Lower leg skin (tissue), 4 donors: ENCODE measurements around the gene NUDT9. TPM values are rescaled to one million over a fixed set of nuclear protein-coding genes. Genes with fewer than 3 reads are reported as not detected.
"Not testable (repeated sequence)": the region's sequence is repeated elsewhere in the genome, so short reads cannot be mapped to it uniquely, and the experiment has no call there.

ENCODE experiments used
- DNase-seq, 2 donors: peaks; one replicate each; pipeline ENCODE4 v3.0.0-alpha.2; 2019; ENCODE audit warnings: low spot score in 2 of 2
- H3K4me3 ChIP-seq: fragments of 200-600 bp; sonication (generic); 2 replicates; pipeline ENCODE4 v1.5.1; 2017; ENCODE audit warnings: mild to moderate bottlenecking, low read depth; ENCODE audit not compliant: poor library complexity, severe bottlenecking
- CTCF ChIP-seq, 3 donors: fragments of 450-650 bp; IDR thresholded peaks; one replicate each; pipeline ENCODE4 v1.5.1; 2016; ENCODE audit warnings: antibody characterized with exemption in 3 of 3, mild to moderate bottlenecking in 3 of 3, moderate library complexity in 2 of 3
- POLR2A ChIP-seq, 2 donors: fragments of 450-650 bp; IDR thresholded peaks; one replicate each; pipeline ENCODE4 v1.6.1; 2016 to 2017; ENCODE audit warnings: antibody characterized with exemption in 2 of 2, mild to moderate bottlenecking in 1 of 2, moderate library complexity in 1 of 2
- WGBS, 2 donors: methylation state at CpG; one replicate each; pipeline ENCODE4 v1.1.5; 2018; 5-methylcytosine and 5-hydroxymethylcytosine counted together
- intact Hi-C: fragments of 100-400 bp; cut with DNase I; formaldehyde crosslinking; loops from one replicate; pipeline ENCODE4 v1.15.0; 2023; ENCODE audit warnings: low total_unique reads
- total RNA-seq, 4 donors: library from RNA; depleted of rRNA; stranded (reverse); fragments of >200 nt; gene quantifications; one replicate each; pipeline ENCODE4 v1.1.0, GENCODE V29; 2016

The NUDT9 gene
- total RNA-seq, 4 donors from 2014 or later = 12.5 to 30.9 (median 21.7) TPM

- TF ChIP-seq POLR2A (IDR thresholded peaks at IDR 0.05) (no peak), CTCF (IDR thresholded peaks at IDR 0.05) (no peak)
- H3K4me3 ChIP-seq = no peak overlapping the region
- WGBS, 2 donors = 48 to 61% methylated on average over 5 of the region's 5 CpGs
- intact Hi-C loops = loop anchor here (5.0 kb wide), 1 partner anchor 63 kb away; no protein-coding TSS in a partner anchor
- DNase-seq = no peak
Observed at GRCh38 chr4:87419578-87420249, 2.7 kb upstream of the NUDT9 start.

- no peak for DNase-seq
- TF ChIP-seq CTCF (IDR thresholded peaks at IDR 0.05) (no peak), POLR2A (IDR thresholded peaks at IDR 0.05) (no peak)
- H3K4me3 ChIP-seq = no peak overlapping the region
- 76 to 79% methylated on average over 4 of the region's 4 CpGs for WGBS, 2 donors
- intact Hi-C loops = no loop called here
Observed at GRCh38 chr4:87420276-87420830, 2.0 kb upstream of the NUDT9 start.

GRCh38 chr4:87423317-87424098 is 1.1 kb downstream of the NUDT9 start:
- 13 to 16% methylated on average over 3 of the region's 3 CpGs for WGBS, 2 donors
- intact Hi-C loops = no loop called here
- DNase-seq = no peak
- no peak for TF ChIP-seq CTCF (IDR thresholded peaks at IDR 0.05)
- TF ChIP-seq POLR2A (IDR thresholded peaks at IDR 0.05) = no peak
- no peak overlapping the region for H3K4me3 ChIP-seq

- intact Hi-C loops, H3K4me3 ChIP-seq, DNase-seq: not testable (repeated sequence)
- WGBS, 2 donors = 90 to 93% methylated on average over 22 of the region's 22 CpGs
Observed at GRCh38 chr4:87424099-87424543, 1.7 kb downstream of the NUDT9 start.

GRCh38 chr4:87425711-87426110 is 3.3 kb downstream of the NUDT9 start:
- WGBS, 2 donors = 88 to 89% methylated on average over 2 of the region's 2 CpGs
- intact Hi-C loops = loop anchor here (2.0 kb wide), 1 partner anchor 55 kb away; no protein-coding TSS in a partner anchor
- H3K4me3 ChIP-seq = no peak overlapping the region
- no peak for DNase-seq
- no peak for TF ChIP-seq CTCF (IDR thresholded peaks at IDR 0.05)
- no peak for TF ChIP-seq POLR2A (IDR thresholded peaks at IDR 0.05)
